HUDEP-2 (cell line): ENCODE results near the gene STMND1.
A peak's percentile ranks its signal among the peaks of the same experiment; 100 is the strongest.

Experiments used
- DNase-seq, 76 experiments: peaks; one replicate each; lab custom pipeline; 2025; ENCODE audit not compliant: unreplicated experiment in 76 of 76; lab: John Stamatoyannopoulos, UW

Gene STMND1

GRCh38 chr6:17156966-17157365 is 55.1 kb downstream of the STMND1 start:
- DNase-seq, result no peak

GRCh38 chr6:17157617-17158016 is 55.8 kb downstream of the STMND1 start:
- no peak for DNase-seq

GRCh38 chr6:17159240-17159639 is 57.4 kb downstream of the STMND1 start:
- DNase-seq, result no peak

GRCh38 chr6:17161076-17161475 is 59.2 kb downstream of the STMND1 start:
- DNase-seq, result no peak

GRCh38 chr6:17165383-17165782 is 63.5 kb downstream of the STMND1 start:
- no peak for DNase-seq

GRCh38 chr6:17167327-17167979 is 65.6 kb downstream of the STMND1 start:
- peak in 16 of 76 experiments; percentile 4 to 57 (median 18) for DNase-seq

- no peak for DNase-seq
These were observed 67.4 kb downstream of the STMND1 start for GRCh38 chr6:17169291-17169690.

- no peak for DNase-seq
These were observed 67.9 kb downstream of the STMND1 start for GRCh38 chr6:17169711-17170110.

GRCh38 chr6:17172836-17173470 is 71.1 kb downstream of the STMND1 start:
- DNase-seq, result no peak

GRCh38 chr6:17178326-17178725 is 76.5 kb downstream of the STMND1 start:
- DNase-seq, result no peak

- peak in 1 of 76 experiments; percentile 7 for DNase-seq
These were observed 77.1 kb downstream of the STMND1 start for GRCh38 chr6:17178754-17179529.

- peak in 1 of 76 experiments; percentile 11 for DNase-seq
These were observed 77.8 kb downstream of the STMND1 start for GRCh38 chr6:17179530-17180073.
